ENCODE data around the gene GDPD3. TPM values are rescaled to one million over a fixed set of nuclear protein-coding genes. Genes with fewer than 3 reads are reported as not detected.

GDPD3 gene
- total and polyA plus RNA-seq, 10 of the 15 experiments (the other 5 are each of a cell fraction or from before 2014, with no cell fraction given), result 0.29 to 3.3 (median 0.97) TPM

DNA sequence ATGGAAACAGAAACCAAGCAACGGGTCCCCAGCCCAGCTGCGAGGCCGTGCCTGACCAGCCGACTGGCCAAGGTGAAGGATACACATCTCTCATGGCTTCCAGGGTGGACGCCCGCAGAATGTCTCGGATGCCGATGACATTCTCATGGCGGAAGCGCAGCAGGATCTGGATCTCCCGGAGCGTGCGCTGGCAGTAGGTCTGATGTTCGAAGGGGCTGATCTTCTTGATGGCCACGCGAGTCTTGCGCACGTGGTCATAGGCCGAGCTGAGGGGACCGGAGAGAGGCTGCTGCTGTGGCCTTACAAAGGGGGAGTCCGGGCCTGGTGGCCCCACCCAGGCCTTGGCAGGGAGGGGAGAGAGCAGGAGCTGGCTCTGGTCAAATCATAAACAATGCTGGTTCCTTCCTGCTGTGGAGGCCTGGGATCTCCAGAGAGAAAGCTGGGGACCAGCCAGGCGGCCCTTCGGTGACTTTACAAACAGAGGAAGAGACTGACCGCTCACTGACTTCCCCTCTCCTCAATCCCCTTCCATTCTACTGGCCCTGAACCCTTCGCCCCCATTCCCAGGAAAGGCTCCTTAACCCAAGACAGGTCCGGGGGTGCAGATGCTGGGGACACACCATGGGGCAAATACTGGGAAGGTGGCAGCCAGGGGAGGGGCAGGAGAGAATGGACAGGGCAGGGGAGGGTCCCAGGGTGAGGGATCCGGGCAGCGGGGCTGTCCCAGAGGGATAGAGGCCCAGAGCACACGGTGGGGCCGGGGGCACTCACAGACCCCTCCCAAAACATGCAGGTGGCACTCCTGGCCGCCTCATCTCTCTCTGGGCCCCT lies 8.6 kb upstream of the GDPD3 start:
- peak overlapping the region; percentile 95 for H3K4me3 ChIP-seq
- H2AFZ ChIP-seq (ENCODE audit: control insufficient read depth, low read depth, low read length), result peak overlapping the region; percentile 56
- ATAC-seq (no peak), DNase-seq (ENCODE audit: low read depth, low spot score) (no peak), FAIRE-seq (no peak)
- H3K27me3 ChIP-seq (replicated peaks in 1 of 2; ENCODE audit: control insufficient read depth in 2 of 2, insufficient read depth in 2 of 2, low read length in 1 of 2), result no peaks in the 10 kb centered on the region
- no peaks in the 10 kb centered on the region for H4K20me1 ChIP-seq (ENCODE audit: control insufficient read depth, insufficient read depth)
- peaks cover 17% of the 10 kb centered on the region for H3K4me1 ChIP-seq (ENCODE audit: control insufficient read depth, insufficient read depth, low read length)
- H3K4me2 ChIP-seq (ENCODE audit: control insufficient read depth, insufficient read depth), result peak overlapping the region; percentile 94
- ChIA-PET CTCF (interaction anchor here (0.6 to 2.3 kb wide), 2 partner anchors 10 to 758 kb away, joined by 4 to 7 read pairs; no protein-coding TSS in a partner anchor), RAD21 (ENCODE audit: unreplicated experiment) (interaction anchor here (1.1 kb wide), 1 partner anchor 30 kb away, joined by 3 read pairs; no protein-coding TSS in a partner anchor), POLR2A (no interaction called here), SMC1A (ENCODE audit: uncharacterized antibody, unreplicated experiment) (no interaction called here)
- WGBS (ENCODE audit: insufficient coverage, insufficient replicate concordance, low lambda C conversion rate, missing lambda C conversion rate), result 79% methylated on average over 28 of the region's 31 CpGs
- intact Hi-C loops (cut with micrococcal nuclease; ENCODE audit: unreplicated experiment), result no loop called here
- no TSS peak for BruUV-seq (replicated peaks)
- H3K9ac ChIP-seq (ENCODE audit: control insufficient read depth, insufficient read depth, low read length), result peak overlapping the region; percentile 66
- TF ChIP-seq SRF (IDR thresholded peaks at IDR 0.05; ENCODE audit: low read depth in 2 of 2, low read length in 2 of 2) (no peak), ZZZ3 (IDR thresholded peaks at IDR 0.05; ENCODE audit: control insufficient read depth, insufficient read length, low read depth) (no peak), ATF7 (IDR thresholded peaks at IDR 0.05; ENCODE audit: low read depth) (no peak), WRNIP1 (IDR thresholded peaks at IDR 0.05; ENCODE audit: borderline replicate concordance, low read depth, low read length) (no peak), SUPT20H (IDR thresholded peaks at IDR 0.05; ENCODE audit: borderline replicate concordance, control insufficient read depth, low read depth, low read length) (no peak), NR2C2 (IDR thresholded peaks at IDR 0.05; ENCODE audit: borderline replicate concordance, control insufficient read depth, insufficient read length, low read depth) (no peak), EZH2 (IDR thresholded peaks at IDR 0.05; ENCODE audit: borderline replicate concordance, control insufficient read depth, low read depth, low read length) (no peak), HDGF (IDR thresholded peaks at IDR 0.05) (no peak), JUNB (IDR thresholded peaks at IDR 0.05) (no peak), ZNF24 (IDR thresholded peaks at IDR 0.05) (no peak), ZNF384 (IDR thresholded peaks at IDR 0.05; ENCODE audit: borderline replicate concordance, low read depth, low read length) (no peak), HDAC6 (IDR thresholded peaks at IDR 0.05; ENCODE audit: unreplicated experiment) (no peak), EP300 (IDR thresholded peaks at IDR 0.05; ENCODE audit: borderline replicate concordance in 1 of 2, control insufficient read depth in 1 of 2, low read depth in 2 of 2, low read length in 2 of 2) (no peak), MEF2B (IDR thresholded peaks at IDR 0.05; ENCODE audit: partially characterized antibody, poor library complexity, severe bottlenecking) (no peak), NFIC (IDR thresholded peaks at IDR 0.05; ENCODE audit: low read depth, low read length) (no peak), MTA2 (IDR thresholded peaks at IDR 0.05; ENCODE audit: low read depth) (no peak)
- TF ChIP-seq, protein P1, sequence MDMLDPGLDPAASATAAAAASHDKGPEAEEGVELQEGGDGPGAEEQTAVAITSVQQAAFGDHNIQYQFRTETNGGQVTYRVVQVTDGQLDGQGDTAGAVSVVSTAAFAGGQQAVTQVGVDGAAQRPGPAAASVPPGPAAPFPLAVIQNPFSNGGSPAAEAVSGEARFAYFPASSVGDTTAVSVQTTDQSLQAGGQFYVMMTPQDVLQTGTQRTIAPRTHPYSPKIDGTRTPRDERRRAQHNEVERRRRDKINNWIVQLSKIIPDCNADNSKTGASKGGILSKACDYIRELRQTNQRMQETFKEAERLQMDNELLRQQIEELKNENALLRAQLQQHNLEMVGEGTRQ (IDR thresholded peaks at IDR 0.05; ENCODE audit: borderline replicate concordance, low read depth, low read length), result no peak
- TF ChIP-seq, protein P2, sequence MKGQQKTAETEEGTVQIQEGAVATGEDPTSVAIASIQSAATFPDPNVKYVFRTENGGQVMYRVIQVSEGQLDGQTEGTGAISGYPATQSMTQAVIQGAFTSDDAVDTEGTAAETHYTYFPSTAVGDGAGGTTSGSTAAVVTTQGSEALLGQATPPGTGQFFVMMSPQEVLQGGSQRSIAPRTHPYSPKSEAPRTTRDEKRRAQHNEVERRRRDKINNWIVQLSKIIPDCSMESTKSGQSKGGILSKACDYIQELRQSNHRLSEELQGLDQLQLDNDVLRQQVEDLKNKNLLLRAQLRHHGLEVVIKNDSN (IDR thresholded peaks at IDR 0.05; ENCODE audit: borderline replicate concordance, extremely low read length, insufficient read depth, low read depth, low read length), result no peak
- no peaks in the 10 kb centered on the region for H3K9me3 ChIP-seq (replicated peaks; ENCODE audit: control insufficient read depth, insufficient read depth, low read length)
- H3K27ac ChIP-seq (ENCODE audit: control insufficient read depth, insufficient read depth), result peak overlapping the region; percentile 42; the same call in 1 of the 2 replicates
- no peaks in the 10 kb centered on the region; the same call in 1 of the 2 replicates for H3K79me2 ChIP-seq (ENCODE audit: control insufficient read depth, insufficient read depth, low read length)
- in situ Hi-C loops (cut with MboI), result no loop called here
- no peaks in the 10 kb centered on the region; a peak in 1 of 4 replicates for H3K36me3 ChIP-seq (ENCODE audit: control insufficient read depth in 2 of 2, insufficient read depth in 2 of 2, low read length in 1 of 2)
